Measurements from ENCODE around the gene TBKBP1.
"Not testable (repeated sequence)": the region's sequence is repeated elsewhere in the genome, so short reads cannot be mapped to it uniquely, and the experiment has no call there.

The TBKBP1 gene

GRCh38 chr17:47733674-47734410 lies 39.9 kb downstream of the TBKBP1 start:
- no peak for DNase-seq (ENCODE audit: low read depth)

GRCh38 chr17:47735139-47735464 lies 41.1 kb downstream of the TBKBP1 start:
- no peak for DNase-seq (ENCODE audit: low read depth)

- no peak for DNase-seq (ENCODE audit: low read depth)
These were observed 41.6 kb downstream of the TBKBP1 start for GRCh38 chr17:47735536-47736011.

- DNase-seq (ENCODE audit: low read depth), result no peak
These were observed 42.8 kb downstream of the TBKBP1 start for GRCh38 chr17:47736501-47737495.

GRCh38 chr17:47738178-47738577 lies 44.2 kb downstream of the TBKBP1 start:
- DNase-seq (ENCODE audit: low read depth), result no peak

- no peak for DNase-seq (ENCODE audit: low read depth)
These were observed 45.2 kb downstream of the TBKBP1 start for GRCh38 chr17:47739150-47739549.

GRCh38 chr17:47739945-47740344 lies 46.0 kb downstream of the TBKBP1 start:
- DNase-seq (ENCODE audit: low read depth), result not testable (repeated sequence)

DNA sequence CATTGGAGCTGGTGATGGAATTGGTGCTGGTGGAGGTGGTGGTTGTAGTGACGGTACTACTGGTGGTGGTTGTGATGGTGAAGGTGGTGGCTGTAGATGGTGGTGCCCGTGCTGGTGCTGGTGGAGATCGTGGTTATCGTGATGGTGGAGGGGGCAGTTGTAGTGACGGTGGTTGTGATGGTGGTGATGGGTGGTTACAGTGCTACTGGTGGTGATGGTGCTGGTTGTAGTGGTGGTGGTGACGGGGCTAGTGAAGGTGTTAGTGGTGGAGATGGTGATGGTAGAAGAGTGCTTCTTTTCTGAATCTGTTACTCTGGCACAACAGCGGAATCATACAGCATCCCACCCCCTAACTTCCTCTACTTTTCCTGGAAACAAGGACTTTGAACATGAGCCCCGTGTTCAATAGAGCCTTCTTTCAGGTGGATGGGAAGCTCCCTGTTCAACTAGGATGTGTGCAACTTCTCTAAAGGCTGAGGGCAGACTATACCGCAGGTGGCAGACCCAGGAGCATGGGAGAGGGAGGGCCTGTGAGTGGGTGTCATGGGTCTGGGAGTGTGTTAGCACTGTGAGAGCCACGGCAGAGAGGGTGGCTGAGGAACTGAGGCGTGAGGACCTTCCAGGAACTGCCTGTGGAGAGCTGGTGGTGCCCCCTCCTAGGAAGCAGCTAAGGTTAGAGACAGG lies 47.3 kb downstream of the TBKBP1 start:
- DNase-seq (ENCODE audit: low read depth), result no peak

DNA sequence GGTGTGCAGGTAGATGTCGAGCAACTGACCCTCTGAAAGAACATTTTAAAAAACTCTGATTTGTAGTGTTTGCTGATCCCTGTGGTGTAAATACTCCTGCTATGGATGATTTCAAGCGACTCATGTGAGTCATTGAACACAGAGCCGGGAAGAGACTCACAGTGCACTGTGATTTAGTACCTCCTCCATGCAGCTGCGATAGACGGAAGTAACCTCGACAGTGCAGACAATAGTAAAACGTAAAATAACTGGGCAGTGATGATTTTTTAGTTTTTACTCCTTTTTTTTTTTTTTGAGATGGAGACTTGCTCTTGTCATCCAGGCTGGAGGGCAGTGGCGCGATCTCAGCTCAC lies 47.8 kb downstream of the TBKBP1 start:
- DNase-seq (ENCODE audit: low read depth), result no peak

GRCh38 chr17:47742319-47743181 lies 48.6 kb downstream of the TBKBP1 start:
- no peak for DNase-seq (ENCODE audit: low read depth)

- no peak for DNase-seq (ENCODE audit: low read depth)
These were observed 50.4 kb downstream of the TBKBP1 start for GRCh38 chr17:47744168-47745036.

GRCh38 chr17:47745037-47745380 lies 51.0 kb downstream of the TBKBP1 start:
- no peak for DNase-seq (ENCODE audit: low read depth)

GRCh38 chr17:47751471-47751870 lies 57.5 kb downstream of the TBKBP1 start:
- no peak for DNase-seq (ENCODE audit: low read depth)

GRCh38 chr17:47757386-47757785 lies 63.4 kb downstream of the TBKBP1 start:
- no peak for DNase-seq (ENCODE audit: low read depth)

GRCh38 chr17:47760409-47761140 lies 66.6 kb downstream of the TBKBP1 start:
- no peak for DNase-seq (ENCODE audit: low read depth)
